ENCODE results near the gene NUP43.

DNA sequence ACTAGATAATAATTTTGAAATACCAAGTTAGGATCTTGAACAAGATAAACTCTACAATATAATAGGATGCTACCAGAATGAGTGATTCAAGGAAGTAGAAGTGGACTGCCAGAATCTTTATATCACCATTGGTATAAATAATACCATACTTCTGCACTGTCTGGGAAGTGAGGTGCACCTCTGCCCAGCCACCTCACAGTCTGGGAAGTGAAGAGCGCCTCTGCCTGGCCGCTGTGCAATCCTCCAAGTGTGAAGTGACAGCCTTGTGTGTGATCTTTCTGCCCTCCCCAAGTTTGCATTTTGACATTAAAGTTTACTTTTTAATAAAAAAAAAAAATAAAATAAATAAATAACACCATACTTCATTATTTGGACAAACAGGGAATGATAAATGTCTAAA is 47.2 kb downstream of the NUP43 start:
- TF ChIP-seq, protein P1, sequence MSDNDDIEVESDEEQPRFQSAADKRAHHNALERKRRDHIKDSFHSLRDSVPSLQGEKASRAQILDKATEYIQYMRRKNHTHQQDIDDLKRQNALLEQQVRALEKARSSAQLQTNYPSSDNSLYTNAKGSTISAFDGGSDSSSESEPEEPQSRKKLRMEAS (IDR thresholded peaks at IDR 0.05; ENCODE audit: low read depth, low read length), result no peak
- TF ChIP-seq, protein P2, sequence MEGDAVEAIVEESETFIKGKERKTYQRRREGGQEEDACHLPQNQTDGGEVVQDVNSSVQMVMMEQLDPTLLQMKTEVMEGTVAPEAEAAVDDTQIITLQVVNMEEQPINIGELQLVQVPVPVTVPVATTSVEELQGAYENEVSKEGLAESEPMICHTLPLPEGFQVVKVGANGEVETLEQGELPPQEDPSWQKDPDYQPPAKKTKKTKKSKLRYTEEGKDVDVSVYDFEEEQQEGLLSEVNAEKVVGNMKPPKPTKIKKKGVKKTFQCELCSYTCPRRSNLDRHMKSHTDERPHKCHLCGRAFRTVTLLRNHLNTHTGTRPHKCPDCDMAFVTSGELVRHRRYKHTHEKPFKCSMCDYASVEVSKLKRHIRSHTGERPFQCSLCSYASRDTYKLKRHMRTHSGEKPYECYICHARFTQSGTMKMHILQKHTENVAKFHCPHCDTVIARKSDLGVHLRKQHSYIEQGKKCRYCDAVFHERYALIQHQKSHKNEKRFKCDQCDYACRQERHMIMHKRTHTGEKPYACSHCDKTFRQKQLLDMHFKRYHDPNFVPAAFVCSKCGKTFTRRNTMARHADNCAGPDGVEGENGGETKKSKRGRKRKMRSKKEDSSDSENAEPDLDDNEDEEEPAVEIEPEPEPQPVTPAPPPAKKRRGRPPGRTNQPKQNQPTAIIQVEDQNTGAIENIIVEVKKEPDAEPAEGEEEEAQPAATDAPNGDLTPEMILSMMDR (IDR thresholded peaks at IDR 0.05; ENCODE audit: low read depth, low read length), result peak; percentile 2
- TF ChIP-seq POLR2A (IDR thresholded peaks at IDR 0.05; ENCODE audit: extremely low read depth, insufficient read length), result no peak
- no peak for TF ChIP-seq MYC (IDR thresholded peaks at IDR 0.05; ENCODE audit: low read depth, low read length)

Measured in NB4 (cell line).